PFSK-1 (cell line): ENCODE measurements around the gene DLK1.

ENCODE experiments used
- FOXP2 ChIP-seq: optimal IDR thresholded peaks from 2 replicates; pipeline ENCODE3; 2011; ENCODE audit warnings: borderline replicate concordance, control low read depth, inconsistent platforms; ENCODE audit not compliant: insufficient read depth; ENCODE audit errors: extremely low read length, extremely low read depth
- POLR2AphosphoS5 ChIP-seq: IDR thresholded peaks from 2 replicates; pipeline ENCODE4 v1.6.1; 2012; ENCODE audit warnings: low read depth, mild to moderate bottlenecking, control low read depth, low read length, moderate library complexity
- REST ChIP-seq, 2 experiments: IDR thresholded peaks; 2 replicates each; pipeline versions ENCODE4 v1.6.1 to v1.8.0; 2011 to 2012; ENCODE audit warnings: low read depth in 2 of 2, low read length in 2 of 2, control low read depth in 1 of 2, inconsistent platforms in 1 of 2, mild to moderate bottlenecking in 1 of 2, moderate library complexity in 1 of 2; ENCODE audit not compliant: insufficient read depth in 1 of 2
- SIN3A ChIP-seq: IDR thresholded peaks from 2 replicates; pipeline ENCODE4 v1.6.1; 2012; ENCODE audit warnings: mild to moderate bottlenecking, low read length, moderate library complexity, borderline replicate concordance; ENCODE audit not compliant: insufficient read depth
- TAF1 ChIP-seq: IDR thresholded peaks from 2 replicates; pipeline ENCODE4 v1.6.1; 2012; ENCODE audit warnings: low read length, control low read depth, borderline replicate concordance; ENCODE audit not compliant: insufficient read depth

The DLK1 gene

GRCh38 chr14:100778526-100778882 lies 51.8 kb downstream of the DLK1 start:
- TF ChIP-seq FOXP2 (no peak), TAF1 (no peak), POLR2AphosphoS5 (no peak), REST (IDR thresholded peaks at IDR 0.05; ENCODE audit: insufficient read depth in 1 of 2, low read depth in 2 of 2, low read length in 2 of 2) (no peak), SIN3A (no peak)

GRCh38 chr14:100778951-100779690 lies 52.4 kb downstream of the DLK1 start:
- TF ChIP-seq POLR2AphosphoS5 (no peak), FOXP2 (no peak), REST (IDR thresholded peaks at IDR 0.05; ENCODE audit: insufficient read depth in 1 of 2, low read depth in 2 of 2, low read length in 2 of 2) (no peak), TAF1 (no peak), SIN3A (no peak)

GRCh38 chr14:100779691-100780080 lies 53.0 kb downstream of the DLK1 start:
- no peak for TF ChIP-seq TAF1
- TF ChIP-seq SIN3A: no peak
- no peak for TF ChIP-seq REST (IDR thresholded peaks at IDR 0.05; ENCODE audit: insufficient read depth in 1 of 2, low read depth in 2 of 2, low read length in 2 of 2)
- no peak for TF ChIP-seq POLR2AphosphoS5
- TF ChIP-seq FOXP2: no peak

- TF ChIP-seq TAF1: no peak
- TF ChIP-seq SIN3A: no peak
- TF ChIP-seq POLR2AphosphoS5: no peak
- TF ChIP-seq REST (IDR thresholded peaks at IDR 0.05; ENCODE audit: insufficient read depth in 1 of 2, low read depth in 2 of 2, low read length in 2 of 2): no peak
- no peak for TF ChIP-seq FOXP2
Measured at GRCh38 chr14:100780246-100780645, 53.6 kb downstream of the DLK1 start.
